ENCODE data around the gene EYS.

Gene EYS

DNA sequence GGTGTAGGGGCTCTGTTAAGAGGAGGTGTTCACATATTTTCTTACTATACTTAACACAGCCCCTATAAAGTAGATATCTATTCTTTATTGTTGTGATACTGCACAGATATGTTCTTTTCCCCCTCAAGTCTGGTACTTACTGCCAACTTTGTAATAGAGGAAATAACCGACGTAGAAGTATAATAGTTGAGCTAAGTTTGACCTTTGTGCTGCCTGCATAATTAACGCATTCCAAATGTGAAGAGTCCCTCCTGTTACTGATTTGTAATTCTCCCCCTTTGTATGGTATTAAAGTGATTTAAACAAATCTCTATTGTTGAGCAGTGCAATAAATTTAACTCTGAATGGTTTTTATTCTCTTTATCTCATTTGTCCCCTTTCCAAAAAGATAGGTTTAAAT is 2032.4 kb downstream of the EYS start:
- Histone ChIP-seq H4K91ac (ENCODE audit: low read length) (no peak overlapping the region), H3K18ac (ENCODE audit: low read depth in 1 of 2, low read length in 2 of 2) (no peak overlapping the region), H3K14ac (ENCODE audit: low read length in 2 of 2) (no peak overlapping the region), H2BK120ac (ENCODE audit: low read depth, low read length) (no peak overlapping the region), H4K8ac (ENCODE audit: low read length) (no peak overlapping the region), H2AFZ (ENCODE audit: low read depth, low read length) (no peak overlapping the region), H3K4me2 (ENCODE audit: low read length, poor library complexity, severe bottlenecking) (no peak overlapping the region), H3K36me3 (ENCODE audit: control insufficient read depth in 1 of 2, insufficient read depth in 2 of 2, low read depth in 1 of 2, low read length in 2 of 2) (peaks cover 0 to 17% of the 10 kb centered on the region in 2 experiments), H3K9me3 (ENCODE audit: control insufficient read depth, low read length) (no peaks in the 10 kb centered on the region), H3K27me3 (ENCODE audit: control insufficient read depth in 1 of 2, insufficient read depth in 1 of 2, low read length in 2 of 2) (no peaks in the 10 kb centered on the region), H2BK15ac (ENCODE audit: low read depth, poor library complexity, severe bottlenecking) (no peak overlapping the region), H3K9ac (ENCODE audit: low read length) (no peak overlapping the region), H3K4me1 (ENCODE audit: control insufficient read depth, insufficient read depth, low read depth, low read length) (no peaks in the 10 kb centered on the region), H3K4me3 (ENCODE audit: insufficient read depth in 1 of 2, low read depth in 1 of 2, low read length in 2 of 2) (no peak overlapping the region), H3K79me1 (replicated peaks; ENCODE audit: low read length, poor library complexity, severe bottlenecking) (peaks cover 13% of the 10 kb centered on the region), H3K23ac (ENCODE audit: low read length in 2 of 2) (no peak overlapping the region), H3K27ac (ENCODE audit: low read length, poor library complexity, severe bottlenecking) (no peak overlapping the region), H2AK5ac (ENCODE audit: low read length, severe bottlenecking) (no peak overlapping the region), H2BK5ac (ENCODE audit: low read depth, low read length, poor library complexity, severe bottlenecking) (no peak overlapping the region), H3K4ac (ENCODE audit: low read depth in 1 of 2, low read length in 2 of 2) (no peak overlapping the region), H2BK12ac (ENCODE audit: low read length in 2 of 2) (no peak overlapping the region)
- 93% methylated on average over 2 of the region's 3 CpGs for WGBS
- DNase-seq, result no peak

DNA sequence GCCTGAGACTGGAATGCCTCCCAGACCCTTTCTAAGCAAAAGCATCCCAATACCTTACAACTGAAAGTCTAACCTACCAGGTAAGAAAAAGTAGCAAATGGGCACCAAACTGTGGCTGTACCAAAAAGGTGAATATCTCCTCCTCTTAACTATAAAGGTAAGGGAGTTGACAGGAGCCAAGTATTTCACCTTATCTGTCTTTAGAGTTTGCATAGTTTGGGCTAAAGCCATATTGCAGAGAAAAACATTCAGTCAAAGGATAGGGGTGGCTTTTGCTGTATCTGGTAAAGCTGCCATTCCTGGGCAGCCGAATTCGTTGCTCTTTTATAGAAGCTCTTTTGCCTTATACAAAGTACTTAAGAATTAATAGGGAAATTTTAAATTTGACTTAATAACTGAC is 2033.3 kb downstream of the EYS start:
- WGBS, result no CpG with 5 or more reads among the region's 2 CpGs
- no peaks in the 10 kb centered on the region for H3K9me3 ChIP-seq (ENCODE audit: control insufficient read depth, low read length)
- H3K4me3 ChIP-seq (ENCODE audit: insufficient read depth in 1 of 2, low read depth in 1 of 2, low read length in 2 of 2), result no peak overlapping the region
- H3K4ac ChIP-seq (ENCODE audit: low read depth in 1 of 2, low read length in 2 of 2), result no peak overlapping the region
- H3K27ac ChIP-seq (ENCODE audit: low read length, poor library complexity, severe bottlenecking), result no peak overlapping the region
- no peak overlapping the region for H3K18ac ChIP-seq (ENCODE audit: low read depth in 1 of 2, low read length in 2 of 2)
- H3K4me1 ChIP-seq (ENCODE audit: control insufficient read depth, insufficient read depth, low read depth, low read length), result no peaks in the 10 kb centered on the region
- no peak overlapping the region for H4K91ac ChIP-seq (ENCODE audit: low read length)
- no peak overlapping the region for H2BK12ac ChIP-seq (ENCODE audit: low read length in 2 of 2)
- H3K9ac ChIP-seq (ENCODE audit: low read length), result no peak overlapping the region
- DNase-seq, result no peak
- H2AK5ac ChIP-seq (ENCODE audit: low read length, severe bottlenecking), result no peak overlapping the region
- H2BK120ac ChIP-seq (ENCODE audit: low read depth, low read length), result peak overlapping the region; percentile 19
- peaks cover 0 to 14% of the 10 kb centered on the region in 2 experiments for H3K36me3 ChIP-seq (ENCODE audit: control insufficient read depth in 1 of 2, insufficient read depth in 2 of 2, low read depth in 1 of 2, low read length in 2 of 2)
- peaks cover 13% of the 10 kb centered on the region for H3K79me1 ChIP-seq (replicated peaks; ENCODE audit: low read length, poor library complexity, severe bottlenecking)
- no peak overlapping the region for H3K23ac ChIP-seq (ENCODE audit: low read length in 2 of 2)
- H2BK15ac ChIP-seq (ENCODE audit: low read depth, poor library complexity, severe bottlenecking), result no peak overlapping the region
- H3K4me2 ChIP-seq (ENCODE audit: low read length, poor library complexity, severe bottlenecking), result no peak overlapping the region
- H2BK5ac ChIP-seq (ENCODE audit: low read depth, low read length, poor library complexity, severe bottlenecking), result no peak overlapping the region
- no peaks in the 10 kb centered on the region for H3K27me3 ChIP-seq (ENCODE audit: control insufficient read depth in 1 of 2, insufficient read depth in 1 of 2, low read length in 2 of 2)
- no peak overlapping the region for H4K8ac ChIP-seq (ENCODE audit: low read length)
- H3K14ac ChIP-seq (ENCODE audit: low read length in 2 of 2), result no peak overlapping the region
- H2AFZ ChIP-seq (ENCODE audit: low read depth, low read length), result no peak overlapping the region

DNA sequence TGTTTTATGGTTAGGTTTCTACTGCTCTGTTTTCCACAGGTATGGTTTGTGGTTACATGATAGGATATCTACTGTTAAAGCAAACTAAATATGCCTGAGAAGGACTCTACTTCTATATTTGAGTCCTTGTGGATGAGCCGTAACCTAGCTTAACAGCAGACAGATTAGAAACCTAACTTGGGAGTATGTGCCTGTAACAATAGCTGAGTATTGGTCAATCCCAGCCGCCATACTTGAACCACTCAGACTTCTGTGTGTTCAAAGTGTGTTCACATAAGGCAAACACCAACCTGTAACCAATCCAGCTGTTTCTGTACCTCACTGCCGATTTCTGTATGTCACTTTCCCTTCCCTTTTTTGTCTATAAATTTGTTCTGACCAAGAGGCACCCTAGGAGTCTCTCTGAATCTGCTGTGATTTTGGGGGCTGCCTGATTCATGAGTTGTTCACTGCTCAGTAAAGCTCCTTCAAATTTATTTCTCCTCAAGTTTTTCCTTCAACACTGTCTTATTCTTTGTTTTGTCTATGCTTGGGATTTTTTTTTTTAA is 2034.4 kb downstream of the EYS start:
- Histone ChIP-seq H3K18ac (ENCODE audit: low read depth in 1 of 2, low read length in 2 of 2) (no peak overlapping the region), H3K9ac (ENCODE audit: low read length) (no peak overlapping the region), H4K8ac (ENCODE audit: low read length) (no peak overlapping the region), H3K23ac (ENCODE audit: low read length in 2 of 2) (no peak overlapping the region), H2BK5ac (ENCODE audit: low read depth, low read length, poor library complexity, severe bottlenecking) (no peak overlapping the region), H3K14ac (ENCODE audit: low read length in 2 of 2) (no peak overlapping the region), H3K9me3 (ENCODE audit: control insufficient read depth, low read length) (no peaks in the 10 kb centered on the region), H3K79me1 (replicated peaks; ENCODE audit: low read length, poor library complexity, severe bottlenecking) (peaks cover 16% of the 10 kb centered on the region), H3K36me3 (ENCODE audit: control insufficient read depth in 1 of 2, insufficient read depth in 2 of 2, low read depth in 1 of 2, low read length in 2 of 2) (peaks cover 0 to 14% of the 10 kb centered on the region in 2 experiments), H2BK120ac (ENCODE audit: low read depth, low read length) (no peak overlapping the region), H2AFZ (ENCODE audit: low read depth, low read length) (no peak overlapping the region), H2BK12ac (ENCODE audit: low read length in 2 of 2) (no peak overlapping the region), H3K4me1 (ENCODE audit: control insufficient read depth, insufficient read depth, low read depth, low read length) (no peaks in the 10 kb centered on the region), H3K4ac (ENCODE audit: low read depth in 1 of 2, low read length in 2 of 2) (no peak overlapping the region), H3K27ac (ENCODE audit: low read length, poor library complexity, severe bottlenecking) (no peak overlapping the region), H3K4me2 (ENCODE audit: low read length, poor library complexity, severe bottlenecking) (no peak overlapping the region), H4K91ac (ENCODE audit: low read length) (no peak overlapping the region), H2BK15ac (ENCODE audit: low read depth, poor library complexity, severe bottlenecking) (no peak overlapping the region), H3K4me3 (ENCODE audit: insufficient read depth in 1 of 2, low read depth in 1 of 2, low read length in 2 of 2) (no peak overlapping the region), H3K27me3 (ENCODE audit: control insufficient read depth in 1 of 2, insufficient read depth in 1 of 2, low read length in 2 of 2) (no peaks in the 10 kb centered on the region), H2AK5ac (ENCODE audit: low read length, severe bottlenecking) (no peak overlapping the region)
- 100% methylated on average over 2 of the region's 3 CpGs for WGBS
- no peak for DNase-seq

DNA sequence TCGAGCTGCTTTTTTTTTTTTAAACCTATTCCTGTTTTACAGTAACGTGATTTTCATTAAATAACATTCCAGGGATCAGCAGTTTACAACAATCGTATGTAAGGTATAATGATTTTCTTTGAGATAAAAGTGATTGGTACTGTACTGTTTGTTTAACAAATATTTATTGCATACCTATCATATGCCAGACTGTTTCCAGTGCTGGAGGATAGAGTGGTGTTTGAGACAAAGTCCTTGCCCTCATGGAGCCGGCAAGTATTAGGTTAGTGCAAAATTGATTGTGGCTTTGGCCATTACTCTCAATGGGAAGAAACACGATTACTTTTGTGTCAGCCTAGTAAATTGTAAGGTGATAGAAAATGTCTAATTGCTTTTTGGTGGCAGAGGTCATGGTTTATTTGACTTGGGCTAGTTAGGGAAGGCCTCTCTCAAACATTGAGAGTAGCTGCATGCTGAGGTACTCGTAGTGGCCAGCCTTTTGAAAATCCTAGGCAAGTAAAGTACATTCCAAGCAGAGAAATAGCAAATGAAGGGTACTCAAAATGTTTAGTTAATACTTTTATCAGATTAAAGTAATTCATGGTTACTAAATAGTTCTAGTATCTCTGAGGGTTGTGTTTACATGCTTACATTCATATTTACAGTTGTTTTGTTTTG is 2035.8 kb downstream of the EYS start:
- H3K27ac ChIP-seq (ENCODE audit: low read length, poor library complexity, severe bottlenecking), result no peak overlapping the region
- no peak overlapping the region for H4K8ac ChIP-seq (ENCODE audit: low read length)
- no peak for DNase-seq
- H2BK5ac ChIP-seq (ENCODE audit: low read depth, low read length, poor library complexity, severe bottlenecking), result no peak overlapping the region
- H3K9me3 ChIP-seq (ENCODE audit: control insufficient read depth, low read length), result no peaks in the 10 kb centered on the region
- no peak overlapping the region for H2AK5ac ChIP-seq (ENCODE audit: low read length, severe bottlenecking)
- no peaks in the 10 kb centered on the region for H3K4me1 ChIP-seq (ENCODE audit: control insufficient read depth, insufficient read depth, low read depth, low read length)
- no peak overlapping the region for H2BK12ac ChIP-seq (ENCODE audit: low read length in 2 of 2)
- no peaks in the 10 kb centered on the region for H3K27me3 ChIP-seq (ENCODE audit: control insufficient read depth in 1 of 2, insufficient read depth in 1 of 2, low read length in 2 of 2)
- H3K14ac ChIP-seq (ENCODE audit: low read length in 2 of 2), result no peak overlapping the region
- H3K9ac ChIP-seq (ENCODE audit: low read length), result no peak overlapping the region
- no peak overlapping the region for H3K4me2 ChIP-seq (ENCODE audit: low read length, poor library complexity, severe bottlenecking)
- H3K18ac ChIP-seq (ENCODE audit: low read depth in 1 of 2, low read length in 2 of 2), result no peak overlapping the region
- no peak overlapping the region for H3K4ac ChIP-seq (ENCODE audit: low read depth in 1 of 2, low read length in 2 of 2)
- WGBS, result 80% methylated on average over 3 of the region's 6 CpGs
- H3K36me3 ChIP-seq (ENCODE audit: control insufficient read depth in 1 of 2, insufficient read depth in 2 of 2, low read depth in 1 of 2, low read length in 2 of 2), result peaks cover 0 to 14% of the 10 kb centered on the region in 2 experiments
- no peak overlapping the region for H3K23ac ChIP-seq (ENCODE audit: low read length in 2 of 2)
- H4K91ac ChIP-seq (ENCODE audit: low read length), result no peak overlapping the region
- no peak overlapping the region for H2BK120ac ChIP-seq (ENCODE audit: low read depth, low read length)
- H2BK15ac ChIP-seq (ENCODE audit: low read depth, poor library complexity, severe bottlenecking), result no peak overlapping the region
- H2AFZ ChIP-seq (ENCODE audit: low read depth, low read length), result no peak overlapping the region
- no peak overlapping the region for H3K4me3 ChIP-seq (ENCODE audit: insufficient read depth in 1 of 2, low read depth in 1 of 2, low read length in 2 of 2)
- H3K79me1 ChIP-seq (replicated peaks; ENCODE audit: low read length, poor library complexity, severe bottlenecking), result peaks cover 15% of the 10 kb centered on the region

Measured in mesenchymal stem cell (in vitro differentiated cells and primary cell).